CD4-positive, alpha-beta T cell (primary cell): ENCODE measurements around the gene HDLBP. TPM values are rescaled to one million over a fixed set of nuclear protein-coding genes. Genes with fewer than 3 reads are reported as not detected.
A peak's percentile ranks its signal among the peaks of the same experiment; 100 is the strongest.

Experiments used
- ATAC-seq: fragments of 200-7000 bp; cut with Tn5 transposase; one replicate; pipeline ENCODE4 v1.10.0; 2022; ENCODE audit warnings: mild to moderate bottlenecking; ENCODE audit not compliant: poor library complexity
- CTCF ChIA-PET: fragments of 350-600 bp; sonication (Branson Sonifier 250); formaldehyde crosslinking; loops from one replicate; lab custom pipeline; 2021; ENCODE audit warnings: antibody characterized with exemption, inconsistent platforms; lab: Charles Lee
- POLR2A ChIA-PET: fragments of 350-600 bp; sonication (Branson Sonifier 250); formaldehyde crosslinking; loops from one replicate; lab custom pipeline; 2021; ENCODE audit warnings: antibody characterized with exemption, inconsistent platforms; lab: Charles Lee
- DNase-seq, 14 experiments: peaks; one replicate each; pipeline ENCODE4 v3.0.0-alpha.2; 2013 to 2020; ENCODE audit warnings: mixed read lengths in 2 of 14
- H3K27ac ChIP-seq, 2 donors: one replicate each; pipeline versions ENCODE4 v1.5.1 to v1.7.0; 2013; ENCODE audit warnings: low read length in 2 of 2, low read depth in 1 of 2, mild to moderate bottlenecking in 1 of 2
- H3K27me3 ChIP-seq, 2 experiments: 1 replicate in 1 of 2; 2 replicates in 1 of 2; pipeline versions ENCODE4 v1.6.1 to v1.7.0; 2013; ENCODE audit warnings: low read length in 2 of 2, control low read depth in 1 of 2, mild to moderate bottlenecking in 1 of 2, moderate library complexity in 1 of 2; ENCODE audit not compliant: insufficient read depth in 2 of 2, control insufficient read depth in 1 of 2
- H3K36me3 ChIP-seq: one replicate; pipeline ENCODE4 v1.6.1; 2013; ENCODE audit warnings: low read length, control low read depth; ENCODE audit not compliant: insufficient read depth
- H3K4me1 ChIP-seq: one replicate; pipeline ENCODE4 v1.6.1; 2013; ENCODE audit warnings: low read length, control low read depth; ENCODE audit not compliant: insufficient read depth
- H3K4me3 ChIP-seq: one replicate; pipeline ENCODE4 v1.5.1; 2013; ENCODE audit warnings: mild to moderate bottlenecking, low read length, moderate library complexity
- H3K9me3 ChIP-seq, 2 experiments: 1 replicate in 1 of 2; 2 replicates in 1 of 2; pipeline versions ENCODE4 v1.6.1 to v1.7.0; 2013; ENCODE audit warnings: low read length in 2 of 2, mild to moderate bottlenecking in 2 of 2, control low read depth in 1 of 2, moderate library complexity in 1 of 2; ENCODE audit not compliant: control insufficient read depth in 1 of 2, insufficient read depth in 1 of 2
- H3K27ac Mint-ChIP-seq: one replicate; pipeline ENCODE4 v1.8.0; 2020; ENCODE audit warnings: mixed read lengths
- H3K27me3 Mint-ChIP-seq: one replicate; pipeline ENCODE4 v1.8.0; 2021; ENCODE audit warnings: mixed read lengths
- H3K36me3 Mint-ChIP-seq: one replicate; pipeline ENCODE4 v1.8.0; 2021; ENCODE audit warnings: low read depth, mixed read lengths
- H3K4me1 Mint-ChIP-seq: one replicate; pipeline ENCODE4 v1.8.0; 2021; ENCODE audit warnings: low read depth, mixed read lengths
- H3K4me3 Mint-ChIP-seq: one replicate; pipeline ENCODE4 v1.8.0; 2020; ENCODE audit warnings: mild to moderate bottlenecking, mixed read lengths
- H3K9me3 Mint-ChIP-seq: one replicate; pipeline ENCODE4 v1.8.0; 2020; ENCODE audit warnings: mixed read lengths
- intact Hi-C, 2 experiments: fragments of 100-400 bp; cut with DNase I in 1 of 2; cut with micrococcal nuclease in 1 of 2; formaldehyde crosslinking; loops; one replicate each; pipeline versions ENCODE4 v1.15.1 to v1.9.0; 2023 to 2025; cut with DNase I, micrococcal nuclease
- total RNA-seq, 174 experiments: library from RNA in 2 of 174; stranded (reverse) in 2 of 174; gene quantifications; one replicate each; pipeline ENCODE4 v1.2.3 and lab custom pipeline; 2021 to 2026
- TF ChIP-seq, protein P1 (sequence below): fragments of 200-600 bp; IDR thresholded peaks from one replicate; pipeline ENCODE4 v1.8.0; 2022; ENCODE audit warnings: antibody characterized with exemption, mild to moderate bottlenecking

HDLBP gene
- total RNA-seq, 2 experiments from 2014 or later: 82.0 to 97.9 TPM

DNA sequence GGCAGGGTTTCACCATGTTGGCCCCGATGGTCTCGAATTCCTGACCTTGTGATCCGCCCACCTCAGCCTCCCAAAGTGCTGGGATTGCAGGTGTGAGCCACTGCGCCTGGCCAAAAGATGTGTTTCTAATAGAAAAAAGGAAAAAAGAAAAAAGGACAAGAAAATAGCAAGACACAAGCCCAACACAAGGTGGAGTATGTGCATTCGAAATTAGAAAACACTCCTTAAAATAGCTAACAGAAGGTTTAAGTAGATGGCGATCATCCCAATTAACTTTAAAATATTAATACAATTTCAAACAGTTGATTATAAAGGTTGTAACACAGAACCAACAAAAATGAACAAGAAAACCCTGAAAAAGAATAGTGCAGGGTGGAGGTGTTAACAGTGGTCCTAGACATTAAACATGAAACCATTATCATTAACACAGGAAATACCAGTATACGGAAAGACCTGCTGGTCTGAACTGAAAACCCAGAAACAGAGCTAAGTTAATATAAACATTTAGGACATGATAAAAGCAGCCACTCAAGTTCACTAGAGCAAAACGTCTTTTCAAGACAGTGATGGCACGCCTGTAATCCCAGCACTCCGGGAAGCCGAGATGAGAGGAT, 57.9 kb downstream of the HDLBP start:
- CTCF ChIA-PET: no interaction called here
- Histone ChIP-seq H3K27ac (no peak overlapping the region), H3K36me3 (peaks cover 89% of the 10 kb centered on the region), H3K4me3 (no peak overlapping the region), H3K4me1 (no peaks in the 10 kb centered on the region), H3K9me3 (no peaks in the 10 kb centered on the region), H3K27me3 (no peaks in the 10 kb centered on the region)
- DNase-seq (peak in 1 of 14 experiments; percentile 12), ATAC-seq (no peak)
- Mint-ChIP-seq H3K4me1 (peaks cover 9% of the 10 kb centered on the region), H3K27ac (no peak overlapping the region), H3K27me3 (no peaks in the 10 kb centered on the region), H3K4me3 (no peak overlapping the region), H3K9me3 (no peaks in the 10 kb centered on the region), H3K36me3 (peaks cover 93% of the 10 kb centered on the region)
- intact Hi-C loops: loop anchor here in 1 of 2 experiments (10.0 kb wide), 1 partner anchor 347 kb away; no protein-coding TSS in a partner anchor
- POLR2A ChIA-PET: no interaction called here
- TF ChIP-seq, protein P1, sequence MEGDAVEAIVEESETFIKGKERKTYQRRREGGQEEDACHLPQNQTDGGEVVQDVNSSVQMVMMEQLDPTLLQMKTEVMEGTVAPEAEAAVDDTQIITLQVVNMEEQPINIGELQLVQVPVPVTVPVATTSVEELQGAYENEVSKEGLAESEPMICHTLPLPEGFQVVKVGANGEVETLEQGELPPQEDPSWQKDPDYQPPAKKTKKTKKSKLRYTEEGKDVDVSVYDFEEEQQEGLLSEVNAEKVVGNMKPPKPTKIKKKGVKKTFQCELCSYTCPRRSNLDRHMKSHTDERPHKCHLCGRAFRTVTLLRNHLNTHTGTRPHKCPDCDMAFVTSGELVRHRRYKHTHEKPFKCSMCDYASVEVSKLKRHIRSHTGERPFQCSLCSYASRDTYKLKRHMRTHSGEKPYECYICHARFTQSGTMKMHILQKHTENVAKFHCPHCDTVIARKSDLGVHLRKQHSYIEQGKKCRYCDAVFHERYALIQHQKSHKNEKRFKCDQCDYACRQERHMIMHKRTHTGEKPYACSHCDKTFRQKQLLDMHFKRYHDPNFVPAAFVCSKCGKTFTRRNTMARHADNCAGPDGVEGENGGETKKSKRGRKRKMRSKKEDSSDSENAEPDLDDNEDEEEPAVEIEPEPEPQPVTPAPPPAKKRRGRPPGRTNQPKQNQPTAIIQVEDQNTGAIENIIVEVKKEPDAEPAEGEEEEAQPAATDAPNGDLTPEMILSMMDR: peak; percentile 25

DNA sequence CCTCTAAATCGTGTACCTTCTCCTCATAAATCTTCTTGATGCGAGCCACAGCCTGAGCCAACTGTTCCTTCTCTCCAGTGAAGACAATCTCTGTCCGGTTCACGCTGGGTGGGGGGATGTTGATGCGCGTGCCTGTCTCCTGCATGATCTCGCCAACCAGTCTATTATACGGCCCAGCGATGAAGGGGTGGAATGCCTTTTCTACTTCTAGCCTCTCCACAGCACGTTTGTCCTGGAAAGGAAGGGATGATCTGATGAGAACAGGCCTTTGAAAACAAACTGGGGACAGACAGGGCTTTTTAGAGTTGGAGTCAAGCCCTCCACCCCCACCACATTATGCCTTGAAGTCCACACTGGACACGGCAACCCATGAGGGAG, 59.3 kb downstream of the HDLBP start:
- H3K4me1 Mint-ChIP-seq: peaks cover 5% of the 10 kb centered on the region
- ATAC-seq (no peak), DNase-seq (no peak)
- intact Hi-C loops: loop anchor here in 1 of 2 experiments (10.0 kb wide), 1 partner anchor 349 kb away; no protein-coding TSS in a partner anchor
- no peaks in the 10 kb centered on the region for H3K9me3 Mint-ChIP-seq
- H3K36me3 ChIP-seq: peaks cover 87% of the 10 kb centered on the region
- CTCF ChIA-PET: no interaction called here
- no peaks in the 10 kb centered on the region for H3K27me3 Mint-ChIP-seq
- POLR2A ChIA-PET: no interaction called here
- TF ChIP-seq, protein P1: no peak
- no peaks in the 10 kb centered on the region for H3K9me3 ChIP-seq
- H3K4me1 ChIP-seq: no peaks in the 10 kb centered on the region
- no peak overlapping the region for H3K27ac Mint-ChIP-seq
- H3K4me3 ChIP-seq: no peak overlapping the region
- no peaks in the 10 kb centered on the region for H3K27me3 ChIP-seq
- no peak overlapping the region for H3K27ac ChIP-seq
- peaks cover 93% of the 10 kb centered on the region for H3K36me3 Mint-ChIP-seq
- H3K4me3 Mint-ChIP-seq: no peak overlapping the region

DNA sequence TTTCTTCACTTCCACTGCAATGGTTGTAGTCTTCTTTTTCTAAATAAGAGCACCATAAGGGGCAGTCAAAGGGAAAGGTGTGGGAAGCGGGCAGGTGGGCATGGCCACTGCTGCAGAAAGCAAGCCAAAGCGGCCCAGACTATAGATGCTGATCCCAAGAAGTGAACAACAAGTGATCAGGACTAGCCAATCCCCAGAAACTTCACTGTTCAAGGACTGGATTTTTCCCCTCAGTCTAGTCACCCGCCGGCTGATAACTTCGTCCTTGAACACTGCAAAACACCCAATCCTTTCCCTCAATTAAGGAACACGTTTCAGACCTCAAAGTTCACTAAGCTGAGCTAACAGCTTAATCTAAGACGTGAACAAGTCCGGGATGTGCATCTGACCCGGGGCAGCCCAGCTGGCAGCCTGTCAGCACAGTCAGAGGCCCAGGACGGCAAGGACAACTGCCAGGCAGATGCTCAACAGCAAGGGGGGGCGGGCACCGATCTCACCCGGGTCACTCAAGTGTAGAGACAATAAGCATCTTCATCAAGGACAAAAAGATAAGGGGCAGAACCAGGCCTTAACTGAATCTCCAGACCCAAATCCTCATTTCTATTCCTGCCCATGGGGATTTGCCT, 59.8 kb downstream of the HDLBP start:
- Mint-ChIP-seq H3K4me3 (no peak overlapping the region), H3K4me1 (peaks cover 5% of the 10 kb centered on the region), H3K9me3 (no peaks in the 10 kb centered on the region), H3K27me3 (no peaks in the 10 kb centered on the region), H3K36me3 (peaks cover 93% of the 10 kb centered on the region), H3K27ac (no peak overlapping the region)
- Histone ChIP-seq H3K27me3 (no peaks in the 10 kb centered on the region), H3K4me3 (no peak overlapping the region), H3K4me1 (no peaks in the 10 kb centered on the region), H3K27ac (no peak overlapping the region), H3K36me3 (peaks cover 87% of the 10 kb centered on the region), H3K9me3 (no peaks in the 10 kb centered on the region)
- POLR2A ChIA-PET: no interaction called here
- TF ChIP-seq, protein P1: no peak
- ATAC-seq: no peak
- intact Hi-C loops: loop anchor here in 1 of 2 experiments (10.0 kb wide), 1 partner anchor 349 kb away; no protein-coding TSS in a partner anchor
- CTCF ChIA-PET: no interaction called here
- no peak for DNase-seq
